Parathyroid adenoma (tissue), 2 donors: ENCODE measurements around the gene SIPA1L2.
"Not testable (repeated sequence)": the region's sequence is repeated elsewhere in the genome, so short reads cannot be mapped to it uniquely, and the experiment has no call there.

Experiments
- H2AFZ ChIP-seq: fragments of 300-600 bp; sonication (generic); one replicate; pipeline ENCODE4 v1.7.0; 2017; ENCODE audit warnings: antibody characterized with exemption, mild to moderate bottlenecking
- H3K27ac ChIP-seq: fragments of 300-600 bp; sonication (generic); one replicate; pipeline ENCODE4 v1.7.0; 2017
- H3K27me3 ChIP-seq: fragments of 300-600 bp; sonication (generic); one replicate; pipeline ENCODE4 v1.7.0; 2017; ENCODE audit warnings: low read length; ENCODE audit not compliant: control insufficient read depth, insufficient read depth
- H3K36me3 ChIP-seq: fragments of 300-600 bp; sonication (generic); one replicate; pipeline ENCODE4 v1.7.0; 2017; ENCODE audit warnings: low read length; ENCODE audit not compliant: control insufficient read depth, insufficient read depth
- H3K4me1 ChIP-seq: fragments of 300-600 bp; sonication (generic); one replicate; pipeline ENCODE4 v1.7.0; 2017; ENCODE audit warnings: control low read depth
- H3K4me2 ChIP-seq: fragments of 300-600 bp; sonication (generic); one replicate; pipeline ENCODE4 v1.7.0; 2017; ENCODE audit warnings: low read length
- H3K4me3 ChIP-seq: fragments of 300-600 bp; sonication (generic); one replicate; pipeline ENCODE4 v1.7.0; 2017; ENCODE audit warnings: low read depth, low read length
- H3K79me2 ChIP-seq: fragments of 300-600 bp; sonication (generic); one replicate; pipeline ENCODE4 v1.7.0; 2017; ENCODE audit warnings: control low read depth
- H3K9ac ChIP-seq: fragments of 300-600 bp; sonication (generic); one replicate; pipeline ENCODE4 v1.7.0; 2017; ENCODE audit warnings: mild to moderate bottlenecking
- H3K9me3 ChIP-seq: fragments of 300-600 bp; sonication (generic); one replicate; pipeline ENCODE4 v1.7.0; 2017; ENCODE audit warnings: low read length; ENCODE audit not compliant: control insufficient read depth
- CTCF ChIP-seq: fragments of 300-600 bp; sonication (generic); IDR thresholded peaks from one replicate; pipeline ENCODE4 v1.7.0; 2017; ENCODE audit warnings: antibody characterized with exemption, mild to moderate bottlenecking
- donor health status: primary hyperparathyroidism.

Gene SIPA1L2

GRCh38 chr1:232613752-232614381 lies 16.1 kb downstream of the SIPA1L2 start:
- Histone ChIP-seq H3K27me3 (no peaks in the 10 kb centered on the region), H3K27ac (no peak overlapping the region), H3K4me2 (no peak overlapping the region), H3K9ac (no peak overlapping the region), H3K9me3 (no peaks in the 10 kb centered on the region), H3K4me3 (no peak overlapping the region), H3K79me2 (no peaks in the 10 kb centered on the region), H3K4me1 (peaks cover 3% of the 10 kb centered on the region), H3K36me3 (no peaks in the 10 kb centered on the region), H2AFZ (no peak overlapping the region)
- no peak for TF ChIP-seq CTCF

DNA sequence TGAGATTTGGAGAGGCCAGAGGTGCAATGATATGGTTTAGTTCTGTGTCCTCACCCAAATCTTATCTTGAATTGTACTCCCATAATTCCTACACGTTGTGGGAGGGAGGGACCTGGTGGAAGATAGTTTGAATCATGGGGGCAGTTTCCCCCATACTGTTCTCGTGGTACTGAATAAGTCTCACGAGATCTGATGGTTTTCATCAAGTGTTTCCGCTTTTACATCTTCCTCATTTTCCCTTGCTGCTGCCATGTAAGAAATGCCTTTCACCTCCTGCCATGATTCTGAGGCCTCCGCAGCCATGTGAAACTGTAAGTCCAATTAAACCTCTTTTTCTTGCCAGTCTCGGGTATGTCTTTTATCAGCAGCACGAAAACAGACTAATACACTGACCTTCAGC lies 17.1 kb downstream of the SIPA1L2 start:
- not testable (repeated sequence) for H3K36me3 ChIP-seq, H3K27me3 ChIP-seq, H2AFZ ChIP-seq, H3K4me1 ChIP-seq, H3K9me3 ChIP-seq, H3K4me3 ChIP-seq, H3K4me2 ChIP-seq, H3K9ac ChIP-seq, H3K79me2 ChIP-seq, H3K27ac ChIP-seq

GRCh38 chr1:232611834-232612233 lies 18.1 kb downstream of the SIPA1L2 start:
- Histone ChIP-seq H3K4me1 (peaks cover 3% of the 10 kb centered on the region), H3K79me2 (no peaks in the 10 kb centered on the region), H2AFZ (no peak overlapping the region), H3K36me3 (no peaks in the 10 kb centered on the region), H3K4me3 (no peak overlapping the region), H3K27me3 (no peaks in the 10 kb centered on the region), H3K4me2 (no peak overlapping the region), H3K9ac (no peak overlapping the region), H3K9me3 (no peaks in the 10 kb centered on the region), H3K27ac (no peak overlapping the region)
- TF ChIP-seq CTCF, result no peak

GRCh38 chr1:232610902-232611745 lies 18.8 kb downstream of the SIPA1L2 start:
- H3K9ac ChIP-seq, H3K4me2 ChIP-seq, H3K9me3 ChIP-seq, H3K36me3 ChIP-seq, H3K27me3 ChIP-seq, H3K4me3 ChIP-seq, H3K27ac ChIP-seq, H3K79me2 ChIP-seq, H2AFZ ChIP-seq, H3K4me1 ChIP-seq: not testable (repeated sequence)

GRCh38 chr1:232610192-232610901 lies 19.6 kb downstream of the SIPA1L2 start:
- Histone ChIP-seq H3K27me3 (no peaks in the 10 kb centered on the region), H3K36me3 (no peaks in the 10 kb centered on the region), H3K79me2 (no peaks in the 10 kb centered on the region), H3K9ac (no peak overlapping the region), H3K4me3 (no peak overlapping the region), H2AFZ (no peak overlapping the region), H3K27ac (no peak overlapping the region), H3K4me2 (no peak overlapping the region), H3K4me1 (no peaks in the 10 kb centered on the region), H3K9me3 (no peaks in the 10 kb centered on the region)
- no peak for TF ChIP-seq CTCF
